Stimulated activated naive CD8-positive, alpha-beta T cell treated with anti-CD3 and anti-CD28 coated beads, Interleukin-15, amount 100 ng/mL, for 72 hours (primary cell): ENCODE results near the gene DOCK1.

ENCODE experiments used
- ATAC-seq: fragments of 150-1000 bp; cut with Tn5 transposase; 2 replicates; pipeline ENCODE4 v1.10.0; 2021; ENCODE audit warnings: mild to moderate bottlenecking, moderate library complexity
- DNase-seq, 2 donors: peaks; one replicate each; pipeline ENCODE4 v3.0.0; 2021 to 2022
- H3K27ac Mint-ChIP-seq, 2 donors: one replicate each; pipeline ENCODE4 v1.8.0; 2022; ENCODE audit warnings: mild to moderate bottlenecking in 2 of 2, mixed read lengths in 2 of 2, moderate library complexity in 2 of 2
- H3K27me3 Mint-ChIP-seq: one replicate; pipeline ENCODE4 v1.8.0; 2022; ENCODE audit warnings: mixed read lengths
- H3K4me1 Mint-ChIP-seq: one replicate; pipeline ENCODE4 v1.8.0; 2022; ENCODE audit warnings: mild to moderate bottlenecking, mixed read lengths
- H3K4me3 Mint-ChIP-seq, 2 donors: one replicate each; pipeline ENCODE4 v1.8.0; 2022; ENCODE audit warnings: mild to moderate bottlenecking in 2 of 2, mixed read lengths in 2 of 2, moderate library complexity in 1 of 2
- H3K9me3 Mint-ChIP-seq, 2 donors: one replicate each; pipeline ENCODE4 v1.8.0; 2022; ENCODE audit warnings: mixed read lengths in 2 of 2

DOCK1 gene

DNA sequence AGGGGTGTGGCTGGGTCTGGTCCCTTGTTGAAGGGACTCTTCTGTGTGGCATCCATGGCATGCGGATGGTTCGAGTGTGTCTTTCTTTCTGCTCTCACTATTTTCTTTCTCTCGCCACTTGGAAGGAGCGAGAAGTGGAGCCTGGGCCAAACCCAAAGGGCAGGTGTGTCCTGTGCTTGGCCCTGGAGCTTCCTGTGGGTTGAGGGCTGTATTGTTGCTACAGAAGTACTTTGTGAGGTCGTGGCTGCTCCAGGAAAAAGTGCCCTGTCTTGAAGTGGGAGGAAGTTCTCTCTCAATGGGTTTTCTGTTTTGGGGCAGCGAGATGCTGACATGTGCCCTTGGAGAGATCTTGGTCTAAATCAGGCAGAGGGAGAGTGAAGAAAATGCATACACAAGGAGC lies 72.0 kb downstream of the DOCK1 start:
- no peaks in the 10 kb centered on the region for H3K27me3 Mint-ChIP-seq
- peaks cover 0 to 6% of the 10 kb centered on the region in 2 donors for H3K9me3 Mint-ChIP-seq
- H3K27ac Mint-ChIP-seq = no peak overlapping the region
- no peak overlapping the region for H3K4me3 Mint-ChIP-seq
- no peaks in the 10 kb centered on the region for H3K4me1 Mint-ChIP-seq
- DNase-seq = no peak
- no peak for ATAC-seq

GRCh38 chr10:126979311-126979710 lies 74.1 kb downstream of the DOCK1 start:
- no peak overlapping the region for H3K4me3 Mint-ChIP-seq
- DNase-seq (no peak), ATAC-seq (no peak)
- no peaks in the 10 kb centered on the region for H3K4me1 Mint-ChIP-seq
- H3K9me3 Mint-ChIP-seq = peaks cover 0 to 5% of the 10 kb centered on the region in 2 donors
- no peak overlapping the region for H3K27ac Mint-ChIP-seq
- H3K27me3 Mint-ChIP-seq = no peaks in the 10 kb centered on the region

- no peak for DNase-seq
- Mint-ChIP-seq H3K4me3 (no peak overlapping the region), H3K9me3 (peaks cover 0 to 8% of the 10 kb centered on the region in 2 donors), H3K27me3 (no peaks in the 10 kb centered on the region), H3K27ac (no peak overlapping the region), H3K4me1 (no peaks in the 10 kb centered on the region)
- ATAC-seq = no peak
Measured at GRCh38 chr10:126993208-126993607, 88.0 kb downstream of the DOCK1 start.

- DNase-seq (no peak), ATAC-seq (no peak)
- H3K27ac Mint-ChIP-seq = no peak overlapping the region
- peaks cover 9 to 24% of the 10 kb centered on the region in 2 donors for H3K9me3 Mint-ChIP-seq
- H3K27me3 Mint-ChIP-seq = no peaks in the 10 kb centered on the region
- H3K4me3 Mint-ChIP-seq = no peak overlapping the region
- H3K4me1 Mint-ChIP-seq = no peaks in the 10 kb centered on the region
Measured at GRCh38 chr10:126997801-126998590, 92.8 kb downstream of the DOCK1 start.

GRCh38 chr10:127000598-127000997 lies 95.4 kb downstream of the DOCK1 start:
- H3K27ac Mint-ChIP-seq = peak overlapping the region in 1 of 2 donors; percentile 81
- no peak for DNase-seq
- H3K4me3 Mint-ChIP-seq = no peak overlapping the region
- H3K9me3 Mint-ChIP-seq = peaks cover 9 to 25% of the 10 kb centered on the region in 2 donors
- H3K4me1 Mint-ChIP-seq = no peaks in the 10 kb centered on the region
- no peak for ATAC-seq
- no peaks in the 10 kb centered on the region for H3K27me3 Mint-ChIP-seq

DNA sequence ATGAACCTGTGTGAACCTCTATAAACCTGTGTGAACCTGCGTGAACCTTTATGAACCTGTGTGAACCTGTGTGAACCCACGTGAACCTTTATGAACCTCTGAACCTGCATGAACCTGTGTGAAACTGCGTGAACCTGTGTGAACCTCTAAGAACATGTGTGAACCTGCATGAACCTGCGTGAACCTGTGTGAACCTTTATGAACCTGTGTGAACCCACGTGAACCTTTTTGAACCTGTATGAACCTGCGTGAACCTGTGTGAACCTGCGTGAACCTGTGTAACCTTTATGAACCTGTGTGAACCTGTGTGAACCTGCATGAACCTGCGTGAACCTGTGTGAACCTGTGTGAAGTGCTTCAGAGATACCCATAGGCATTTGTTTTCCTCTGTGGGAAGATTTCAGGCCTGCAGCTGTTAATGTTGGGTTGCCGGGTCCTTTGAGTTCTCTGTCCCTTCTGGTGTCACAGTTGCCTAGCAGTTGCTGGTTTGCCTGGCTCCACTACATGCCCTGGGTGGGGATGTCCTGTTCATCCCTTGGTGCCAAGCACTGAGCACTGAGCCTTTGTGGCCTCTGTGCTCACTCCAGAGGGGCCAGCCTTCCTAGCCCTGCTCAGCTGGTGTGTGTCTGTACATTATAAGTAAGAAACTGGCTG lies 97.9 kb downstream of the DOCK1 start:
- no peak for DNase-seq
- Mint-ChIP-seq H3K4me1 (no peaks in the 10 kb centered on the region), H3K27me3 (no peaks in the 10 kb centered on the region), H3K27ac (no peak overlapping the region), H3K4me3 (no peak overlapping the region), H3K9me3 (peaks cover 9 to 17% of the 10 kb centered on the region in 2 donors)
- ATAC-seq = no peak

DNA sequence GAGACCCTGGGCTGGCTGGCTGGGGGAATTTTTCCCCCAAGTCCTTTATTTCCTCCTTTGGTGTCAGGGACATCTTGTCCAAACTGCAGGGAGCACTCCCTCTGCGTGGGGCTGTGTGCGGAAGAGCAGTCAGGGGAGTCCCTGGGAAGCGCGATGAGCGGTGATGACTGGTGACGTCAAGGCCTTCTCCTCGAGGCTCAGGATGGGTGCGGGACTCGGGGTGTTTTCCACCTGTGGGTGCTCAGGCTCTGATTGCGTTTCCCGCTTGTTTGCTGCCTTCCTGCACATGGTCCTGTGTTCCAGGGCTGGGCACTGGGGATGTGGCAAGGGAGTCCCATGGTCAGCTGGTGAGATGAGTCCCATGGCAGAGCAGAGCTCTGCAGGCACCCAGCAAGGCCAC lies 101.2 kb downstream of the DOCK1 start:
- ATAC-seq = no peak
- no peak for DNase-seq
- H3K27ac Mint-ChIP-seq = no peak overlapping the region
- H3K27me3 Mint-ChIP-seq = no peaks in the 10 kb centered on the region
- H3K4me1 Mint-ChIP-seq = no peaks in the 10 kb centered on the region
- peaks cover under 1 to 7% of the 10 kb centered on the region in 2 donors for H3K9me3 Mint-ChIP-seq
- H3K4me3 Mint-ChIP-seq = no peak overlapping the region

GRCh38 chr10:127009366-127009765 lies 104.1 kb downstream of the DOCK1 start:
- ATAC-seq (no peak), DNase-seq (no peak)
- Mint-ChIP-seq H3K27me3 (peaks cover 14% of the 10 kb centered on the region), H3K9me3 (no peaks in the 10 kb centered on the region), H3K4me3 (no peak overlapping the region), H3K27ac (no peak overlapping the region), H3K4me1 (no peaks in the 10 kb centered on the region)

DNA sequence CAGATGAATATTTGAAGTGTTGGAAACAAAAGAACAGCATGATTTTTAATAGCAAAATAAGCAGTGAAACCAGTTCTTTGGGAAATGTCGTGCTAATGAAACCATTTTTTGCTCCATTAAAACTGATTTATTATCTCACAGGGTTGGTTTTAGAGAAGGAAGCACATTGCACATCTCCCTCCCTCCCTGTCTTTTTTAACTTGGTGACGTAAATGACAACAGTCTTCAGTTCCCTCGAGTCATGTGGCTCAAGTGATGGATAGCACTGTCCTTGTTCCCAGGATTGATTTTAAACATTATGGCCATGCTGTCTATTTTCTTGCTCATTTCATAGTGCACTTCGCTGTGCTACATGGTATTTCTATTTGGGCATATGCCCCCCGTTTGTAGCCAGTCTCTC lies 105.9 kb downstream of the DOCK1 start:
- DNase-seq = no peak
- no peak overlapping the region for H3K27ac Mint-ChIP-seq
- H3K4me3 Mint-ChIP-seq = no peak overlapping the region
- ATAC-seq = no peak
- H3K4me1 Mint-ChIP-seq = no peaks in the 10 kb centered on the region
- no peaks in the 10 kb centered on the region for H3K9me3 Mint-ChIP-seq
- peaks cover 14% of the 10 kb centered on the region for H3K27me3 Mint-ChIP-seq

DNA sequence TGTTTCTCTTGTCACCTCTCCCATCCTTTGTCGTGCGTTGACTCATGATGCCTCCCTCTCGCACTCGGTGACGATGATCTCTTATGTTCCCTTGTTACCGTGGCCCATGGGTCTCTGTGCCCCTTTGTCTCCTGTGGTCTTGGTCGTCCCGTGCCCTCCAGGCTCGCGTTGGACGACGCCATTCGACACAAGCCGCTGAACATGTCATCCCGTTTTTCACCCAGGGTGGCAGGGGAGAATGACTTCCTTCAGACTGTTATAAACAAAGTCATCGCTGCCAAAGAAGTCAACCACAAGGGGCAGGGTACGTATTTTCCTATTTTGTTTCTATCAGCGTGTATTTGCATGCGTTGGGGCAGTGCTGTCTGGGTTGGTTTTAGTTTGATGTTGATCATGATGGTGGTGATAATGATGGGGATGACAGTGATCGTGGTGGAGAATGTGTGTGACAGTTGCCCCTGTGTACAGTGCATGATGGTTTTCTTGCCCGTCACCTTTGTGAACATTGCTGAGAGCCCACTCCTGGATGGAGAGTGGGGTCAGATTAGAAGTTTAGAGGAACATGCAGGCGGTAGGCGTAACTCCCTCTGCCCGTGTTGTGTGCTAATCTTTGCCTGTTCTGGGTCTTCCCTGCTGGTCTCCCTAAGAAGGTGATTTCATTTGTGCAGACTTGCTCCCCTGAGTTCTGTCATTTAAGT lies 107.0 kb downstream of the DOCK1 start:
- no peak for ATAC-seq
- Mint-ChIP-seq H3K27me3 (peaks cover 14% of the 10 kb centered on the region), H3K4me1 (no peaks in the 10 kb centered on the region), H3K4me3 (no peak overlapping the region), H3K9me3 (no peaks in the 10 kb centered on the region), H3K27ac (peak overlapping the region in 1 of 2 donors; percentile 35)
- no peak for DNase-seq

- ATAC-seq (no peak), DNase-seq (no peak)
- H3K4me3 Mint-ChIP-seq = no peak overlapping the region
- H3K9me3 Mint-ChIP-seq = no peaks in the 10 kb centered on the region
- H3K27me3 Mint-ChIP-seq = peaks cover 14% of the 10 kb centered on the region
- peak overlapping the region in 1 of 2 donors; percentile 35 for H3K27ac Mint-ChIP-seq
- no peaks in the 10 kb centered on the region for H3K4me1 Mint-ChIP-seq
Measured at GRCh38 chr10:127012769-127013152, 107.5 kb downstream of the DOCK1 start.

DNA sequence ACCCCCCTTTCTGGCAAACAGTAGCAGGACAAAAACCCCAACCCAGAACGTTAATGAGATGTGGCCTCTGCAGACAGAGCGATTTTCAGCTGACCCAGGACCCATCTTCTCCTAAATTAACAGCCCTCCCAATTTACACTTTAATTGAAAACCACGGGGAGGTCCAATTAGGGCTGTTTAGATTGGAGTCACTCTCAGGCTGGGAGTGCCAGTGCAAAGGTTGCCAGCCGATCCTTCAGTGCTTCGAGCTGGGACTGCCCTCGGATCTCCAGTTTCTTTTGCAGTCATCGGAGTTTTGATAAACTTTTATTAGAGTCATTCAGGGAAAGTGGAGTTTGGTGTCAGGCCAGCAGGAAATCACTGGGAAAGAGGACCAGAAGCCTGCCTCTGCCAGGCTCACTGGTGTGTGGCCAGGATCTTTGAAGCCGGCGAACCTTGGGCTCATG lies 108.0 kb downstream of the DOCK1 start:
- peaks cover 14% of the 10 kb centered on the region for H3K27me3 Mint-ChIP-seq
- H3K9me3 Mint-ChIP-seq = no peaks in the 10 kb centered on the region
- H3K4me1 Mint-ChIP-seq = no peaks in the 10 kb centered on the region
- ATAC-seq (no peak), DNase-seq (no peak)
- H3K4me3 Mint-ChIP-seq = no peak overlapping the region
- H3K27ac Mint-ChIP-seq = no peak overlapping the region

DNA sequence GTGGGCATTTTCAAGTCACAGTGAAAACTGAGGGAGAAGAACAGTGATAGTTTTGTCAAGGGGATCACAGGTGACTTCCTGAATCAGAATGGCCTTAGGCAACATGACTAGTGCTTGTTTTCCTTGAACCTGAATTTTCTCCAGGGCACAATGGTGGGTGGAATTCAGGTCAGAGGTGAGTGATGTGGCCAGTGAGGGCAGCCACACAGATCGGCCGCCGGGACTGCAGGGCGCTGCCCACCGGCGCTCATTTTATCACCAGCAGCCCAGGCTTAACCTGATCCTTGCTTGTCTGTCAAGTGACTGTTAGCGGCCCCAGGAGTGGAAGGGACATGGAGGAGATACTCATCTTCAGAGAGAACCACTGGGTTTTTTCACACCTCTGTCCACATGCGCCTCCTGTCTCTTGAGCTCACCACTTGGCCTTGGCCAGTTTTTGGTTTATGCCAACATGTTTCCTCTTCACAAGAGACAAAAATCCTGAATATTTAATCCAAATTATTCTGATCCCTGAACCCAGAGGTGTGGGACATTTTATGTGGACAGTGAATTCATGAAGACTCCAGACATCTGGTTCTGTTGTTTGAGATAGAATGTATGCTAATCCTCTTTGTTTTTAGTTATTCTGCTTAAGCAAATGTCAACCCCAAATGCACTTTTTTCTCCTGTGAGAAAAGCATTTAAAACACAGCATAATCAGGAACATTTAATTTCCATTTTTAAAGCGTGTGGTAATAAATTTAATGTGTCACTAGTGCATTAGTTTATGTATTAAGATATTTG lies 108.7 kb downstream of the DOCK1 start:
- no peaks in the 10 kb centered on the region for H3K4me1 Mint-ChIP-seq

DNA sequence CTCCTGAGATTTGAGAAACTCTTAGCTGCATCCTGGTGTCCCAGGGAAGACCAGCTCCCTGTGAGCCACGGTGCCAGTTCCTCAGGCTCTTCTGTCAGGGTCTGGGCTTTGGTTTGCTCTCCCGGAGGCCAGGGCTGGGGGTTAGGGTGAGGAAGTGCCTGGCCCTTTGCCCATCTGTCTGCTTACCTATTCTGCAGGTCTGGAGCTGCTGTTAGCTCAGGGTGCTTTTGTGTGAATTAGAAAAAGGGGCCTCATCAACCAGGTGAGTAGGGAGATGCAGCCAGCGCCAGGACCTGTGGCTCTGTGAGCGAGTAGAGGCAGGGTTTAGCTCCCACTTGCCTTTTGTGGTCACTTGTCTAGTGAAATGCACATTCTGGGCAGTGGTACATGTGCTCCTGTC lies 109.4 kb downstream of the DOCK1 start:
- Mint-ChIP-seq H3K4me3 (no peak overlapping the region), H3K4me1 (no peaks in the 10 kb centered on the region), H3K9me3 (no peaks in the 10 kb centered on the region), H3K27ac (no peak overlapping the region), H3K27me3 (peaks cover 14% of the 10 kb centered on the region)
- DNase-seq = no peak
- ATAC-seq = no peak

More for the DNA sequence above, 108.7 kb downstream of the DOCK1 start:
- DNase-seq (no peak), ATAC-seq (no peak)
- Mint-ChIP-seq H3K27ac (no peak overlapping the region), H3K4me3 (no peak overlapping the region), H3K27me3 (peaks cover 14% of the 10 kb centered on the region), H3K9me3 (no peaks in the 10 kb centered on the region)

DNA sequence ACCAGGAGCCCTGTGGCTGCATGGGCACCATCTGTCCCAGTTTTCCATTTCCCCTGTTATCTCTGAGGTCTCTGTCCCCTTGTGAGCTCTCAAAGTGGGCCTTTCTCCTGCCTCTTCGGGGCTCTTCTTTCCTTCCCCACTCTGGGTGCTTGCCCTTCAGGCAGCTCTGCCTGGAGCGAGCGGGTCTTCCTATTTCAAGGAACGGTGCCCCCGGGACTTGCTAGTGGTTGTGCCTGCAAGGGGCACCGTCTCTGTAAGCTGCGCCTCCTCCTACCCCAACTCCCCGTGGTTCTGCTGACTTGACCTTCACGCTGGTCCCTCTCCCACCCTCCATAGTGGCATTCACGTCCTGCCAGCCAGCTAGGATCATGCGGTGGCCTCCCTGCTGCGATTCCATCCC lies 110.1 kb downstream of the DOCK1 start:
- no peak for DNase-seq
- H3K4me1 Mint-ChIP-seq = no peaks in the 10 kb centered on the region
- peak overlapping the region in 1 of 2 donors; percentile 37 for H3K27ac Mint-ChIP-seq

More for the DNA sequence above, 110.1 kb downstream of the DOCK1 start:
- ATAC-seq = no peak
- H3K27me3 Mint-ChIP-seq = peaks cover 14% of the 10 kb centered on the region
- no peak overlapping the region for H3K4me3 Mint-ChIP-seq
- no peaks in the 10 kb centered on the region for H3K9me3 Mint-ChIP-seq
